RWPE1 (cell line): ENCODE results near the gene TTLL1.

Source experiments
- CTCF ChIA-PET: fragments of 350-600 bp; sonication (Branson Sonifier 250); formaldehyde crosslinking; extraction: SDS; loops from one replicate; lab custom pipeline; 2021; lab: Yijun Ruan, JAX
- POLR2A ChIA-PET: fragments of 400-600 bp; formaldehyde crosslinking; extraction: SDS; loops from one replicate; lab custom pipeline; 2020; ENCODE audit warnings: antibody characterized with exemption; ENCODE audit not compliant: low non-redundant PET; lab: Yijun Ruan, JAX
- DNase-seq: peaks from one replicate; pipeline ENCODE4 v3.0.0; 2012; ENCODE audit warnings: low spot score
- H3K27ac ChIP-seq: fragments of 450-650 bp; 2 replicates; pipeline ENCODE4 v1.5.1; 2017
- TF ChIP-seq, protein P1 (sequence below): fragments of 450-650 bp; conservative IDR thresholded peaks from 2 replicates; pipeline ENCODE4 v1.5.1; 2017; ENCODE audit warnings: low read depth, mild to moderate bottlenecking

TTLL1 gene

DNA sequence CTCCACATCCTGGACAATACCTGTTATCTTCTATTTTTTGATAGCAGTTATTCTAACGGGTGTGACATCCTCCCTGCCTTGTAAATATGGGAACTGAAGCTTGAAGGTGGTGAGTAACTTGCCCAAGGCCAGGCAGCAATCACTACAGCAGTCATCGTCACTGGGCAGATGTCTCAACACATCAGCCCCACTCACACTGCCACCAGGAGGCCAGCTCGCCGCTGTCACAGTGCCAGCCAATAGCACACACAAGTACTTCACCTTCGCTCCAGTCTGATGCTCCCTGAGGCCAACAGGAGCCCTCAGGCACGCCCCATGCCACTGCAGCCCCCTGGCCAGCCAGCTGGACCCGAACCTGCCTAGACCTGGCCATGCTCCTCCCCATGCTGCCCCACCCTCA, 4.9 kb upstream of the TTLL1 start:
- TF ChIP-seq, protein P1, sequence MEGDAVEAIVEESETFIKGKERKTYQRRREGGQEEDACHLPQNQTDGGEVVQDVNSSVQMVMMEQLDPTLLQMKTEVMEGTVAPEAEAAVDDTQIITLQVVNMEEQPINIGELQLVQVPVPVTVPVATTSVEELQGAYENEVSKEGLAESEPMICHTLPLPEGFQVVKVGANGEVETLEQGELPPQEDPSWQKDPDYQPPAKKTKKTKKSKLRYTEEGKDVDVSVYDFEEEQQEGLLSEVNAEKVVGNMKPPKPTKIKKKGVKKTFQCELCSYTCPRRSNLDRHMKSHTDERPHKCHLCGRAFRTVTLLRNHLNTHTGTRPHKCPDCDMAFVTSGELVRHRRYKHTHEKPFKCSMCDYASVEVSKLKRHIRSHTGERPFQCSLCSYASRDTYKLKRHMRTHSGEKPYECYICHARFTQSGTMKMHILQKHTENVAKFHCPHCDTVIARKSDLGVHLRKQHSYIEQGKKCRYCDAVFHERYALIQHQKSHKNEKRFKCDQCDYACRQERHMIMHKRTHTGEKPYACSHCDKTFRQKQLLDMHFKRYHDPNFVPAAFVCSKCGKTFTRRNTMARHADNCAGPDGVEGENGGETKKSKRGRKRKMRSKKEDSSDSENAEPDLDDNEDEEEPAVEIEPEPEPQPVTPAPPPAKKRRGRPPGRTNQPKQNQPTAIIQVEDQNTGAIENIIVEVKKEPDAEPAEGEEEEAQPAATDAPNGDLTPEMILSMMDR: no peak
- CTCF ChIA-PET: interaction anchor here (0.6 to 0.7 kb wide), 3 partner anchors 227 to 314 kb away, joined by 3 to 4 read pairs (median 3); no protein-coding TSS in a partner anchor
- peak overlapping the region; percentile 34 for H3K27ac ChIP-seq
- POLR2A ChIA-PET: interaction anchor here (0.5 kb wide), 1 partner anchor 19 kb away, joined by 4 read pairs; no protein-coding TSS in a partner anchor
- DNase-seq: no peak

DNA sequence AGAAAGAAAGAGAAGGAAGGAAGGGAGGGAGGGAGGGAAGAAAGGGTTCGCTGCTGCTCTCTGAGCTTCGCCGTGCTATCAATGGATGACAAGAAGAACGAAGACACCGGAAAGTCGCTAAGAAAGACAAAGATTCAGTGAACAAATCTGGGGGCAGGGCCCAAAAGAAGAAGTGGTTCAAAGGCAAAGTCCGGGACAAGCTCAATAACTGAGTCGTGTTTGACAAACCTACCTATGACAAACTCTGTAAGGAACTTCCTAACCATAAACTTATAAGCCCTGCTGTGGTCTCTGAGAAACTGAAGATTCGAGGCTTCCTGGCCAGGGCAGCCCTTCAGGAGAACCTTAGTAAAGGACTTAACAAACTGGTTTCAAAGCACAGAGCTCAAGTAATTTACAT, 2.9 kb upstream of the TTLL1 start:
- TF ChIP-seq, protein P1: no peak
- CTCF ChIA-PET: interaction anchor here (0.6 to 0.7 kb wide), 2 partner anchors 53 to 311 kb away, joined by 3 read pairs; no protein-coding TSS in a partner anchor
- POLR2A ChIA-PET: no interaction called here
- H3K27ac ChIP-seq: no peak overlapping the region
- no peak for DNase-seq

- ChIA-PET CTCF (interaction anchor here (0.5 to 1.1 kb wide), 8 partner anchors 8 to 450 kb away, joined by 3 to 11 read pairs (median 3); partner anchors contain the start of genes ARFGAP3 and ATP5MGL), POLR2A (no interaction called here)
- TF ChIP-seq, protein P1: peak; percentile 65
- peak overlapping the region; percentile 85 for H3K27ac ChIP-seq
- peak; percentile 67 for DNase-seq
These were observed 1.1 kb upstream of the TTLL1 start for GRCh38 chr22:43090130-43090789.

- no peak for DNase-seq
- ChIA-PET POLR2A (no interaction called here), CTCF (no interaction called here)
- TF ChIP-seq, protein P1: no peak
- H3K27ac ChIP-seq: peak overlapping the region; percentile 85
These were observed 586 bp downstream of the TTLL1 start for GRCh38 chr22:43088627-43088983.

GRCh38 chr22:43085658-43086606, 3.3 kb downstream of the TTLL1 start:
- POLR2A ChIA-PET: no interaction called here
- no peak for DNase-seq
- TF ChIP-seq, protein P1: no peak
- CTCF ChIA-PET: interaction anchor here (0.7 kb wide), 1 partner anchor 26 kb away, joined by 3 read pairs; no protein-coding TSS in a partner anchor
- H3K27ac ChIP-seq: peak overlapping the region; percentile 4; the same call in 1 of the 2 replicates

GRCh38 chr22:43081968-43082367, 7.2 kb downstream of the TTLL1 start:
- H3K27ac ChIP-seq: no peak overlapping the region
- CTCF ChIA-PET: no interaction called here
- POLR2A ChIA-PET: no interaction called here
- no peak for DNase-seq
- TF ChIP-seq, protein P1: no peak
